ENCODE data around the gene DMRTB1.

- TF ChIP-seq CTCF (conservative IDR thresholded peaks at IDR 0.05; ENCODE audit: low read depth, low read length) (no peak), FOS (IDR thresholded peaks at IDR 0.05; ENCODE audit: low read depth, low read length) (no peak), CEBPB (IDR thresholded peaks at IDR 0.05; ENCODE audit: low read depth, low read length) (no peak), POLR2A (IDR thresholded peaks at IDR 0.05; ENCODE audit: low read depth, low read length) (no peak), SMC3 (IDR thresholded peaks at IDR 0.05; ENCODE audit: low read depth, low read length) (no peak), RFX5 (IDR thresholded peaks at IDR 0.05; ENCODE audit: low read depth, low read length) (no peak), RAD21 (IDR thresholded peaks at IDR 0.05; ENCODE audit: low read length) (no peak), USF2 (IDR thresholded peaks at IDR 0.05; ENCODE audit: low read depth, low read length) (no peak), MXI1 (IDR thresholded peaks at IDR 0.05; ENCODE audit: borderline replicate concordance, low read depth, low read length) (no peak), RCOR1 (IDR thresholded peaks at IDR 0.05; ENCODE audit: insufficient replicate concordance, low read length) (no peak), MAFK (IDR thresholded peaks at IDR 0.05; ENCODE audit: low read depth, low read length) (no peak)
Observed at GRCh38 chr1:53469373-53469772, 10.2 kb downstream of the DMRTB1 start.
